Measurements from ENCODE around the gene PRR13. TPM values are rescaled to one million over a fixed set of nuclear protein-coding genes. Genes with fewer than 3 reads are reported as not detected.

Gene PRR13
- total and polyA plus RNA-seq, 12 donors = 68.2 to 407 (median 129) TPM

- Histone ChIP-seq H3K9me3 (replicated peaks in 1 of 3) (no peaks in the 10 kb centered on the region), H3K36me3 (replicated peaks in 1 of 2) (peaks cover 0 to 44% of the 10 kb centered on the region in 2 donors), H3K4me3 (no peak overlapping the region), H3K4me1 (replicated peaks in 1 of 2) (peaks cover 0 to 3% of the 10 kb centered on the region in 2 donors), H3K27me3 (no peaks in the 10 kb centered on the region), H3K27ac (no peak overlapping the region)
- intact Hi-C loops (cut with DNase I) = no loop called here
- 92 to 100% (median 95%) methylated on average over 1 to 10 of the region's 10 CpGs for WGBS, 4 donors
- no peak for TF ChIP-seq POLR2A (IDR thresholded peaks at IDR 0.05)
- TF ChIP-seq, protein P1, sequence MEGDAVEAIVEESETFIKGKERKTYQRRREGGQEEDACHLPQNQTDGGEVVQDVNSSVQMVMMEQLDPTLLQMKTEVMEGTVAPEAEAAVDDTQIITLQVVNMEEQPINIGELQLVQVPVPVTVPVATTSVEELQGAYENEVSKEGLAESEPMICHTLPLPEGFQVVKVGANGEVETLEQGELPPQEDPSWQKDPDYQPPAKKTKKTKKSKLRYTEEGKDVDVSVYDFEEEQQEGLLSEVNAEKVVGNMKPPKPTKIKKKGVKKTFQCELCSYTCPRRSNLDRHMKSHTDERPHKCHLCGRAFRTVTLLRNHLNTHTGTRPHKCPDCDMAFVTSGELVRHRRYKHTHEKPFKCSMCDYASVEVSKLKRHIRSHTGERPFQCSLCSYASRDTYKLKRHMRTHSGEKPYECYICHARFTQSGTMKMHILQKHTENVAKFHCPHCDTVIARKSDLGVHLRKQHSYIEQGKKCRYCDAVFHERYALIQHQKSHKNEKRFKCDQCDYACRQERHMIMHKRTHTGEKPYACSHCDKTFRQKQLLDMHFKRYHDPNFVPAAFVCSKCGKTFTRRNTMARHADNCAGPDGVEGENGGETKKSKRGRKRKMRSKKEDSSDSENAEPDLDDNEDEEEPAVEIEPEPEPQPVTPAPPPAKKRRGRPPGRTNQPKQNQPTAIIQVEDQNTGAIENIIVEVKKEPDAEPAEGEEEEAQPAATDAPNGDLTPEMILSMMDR (IDR thresholded peaks at IDR 0.05) = no peak
- DNase-seq = peak in 1 of 7 donors; percentile 54
Measured at GRCh38 chr12:53485955-53486735, 44.6 kb downstream of the PRR13 start.

- intact Hi-C loops (cut with DNase I) = no loop called here
- peak in 1 of 7 donors; percentile 53 for DNase-seq
- Histone ChIP-seq H3K27ac (no peak overlapping the region), H3K4me1 (replicated peaks in 1 of 2) (peaks cover 0 to 1% of the 10 kb centered on the region in 2 donors), H3K4me3 (no peak overlapping the region), H3K36me3 (replicated peaks in 1 of 2) (peaks cover 0 to 36% of the 10 kb centered on the region in 2 donors), H3K9me3 (replicated peaks in 1 of 3) (no peaks in the 10 kb centered on the region), H3K27me3 (no peaks in the 10 kb centered on the region)
- WGBS, 4 donors = 70 to 89% (median 85%) methylated on average over 6 to 17 of the region's 17 CpGs
- no peak for TF ChIP-seq POLR2A (IDR thresholded peaks at IDR 0.05)
- TF ChIP-seq, protein P1 (IDR thresholded peaks at IDR 0.05) = no peak
Measured at GRCh38 chr12:53486736-53487487, 45.4 kb downstream of the PRR13 start.

DNA sequence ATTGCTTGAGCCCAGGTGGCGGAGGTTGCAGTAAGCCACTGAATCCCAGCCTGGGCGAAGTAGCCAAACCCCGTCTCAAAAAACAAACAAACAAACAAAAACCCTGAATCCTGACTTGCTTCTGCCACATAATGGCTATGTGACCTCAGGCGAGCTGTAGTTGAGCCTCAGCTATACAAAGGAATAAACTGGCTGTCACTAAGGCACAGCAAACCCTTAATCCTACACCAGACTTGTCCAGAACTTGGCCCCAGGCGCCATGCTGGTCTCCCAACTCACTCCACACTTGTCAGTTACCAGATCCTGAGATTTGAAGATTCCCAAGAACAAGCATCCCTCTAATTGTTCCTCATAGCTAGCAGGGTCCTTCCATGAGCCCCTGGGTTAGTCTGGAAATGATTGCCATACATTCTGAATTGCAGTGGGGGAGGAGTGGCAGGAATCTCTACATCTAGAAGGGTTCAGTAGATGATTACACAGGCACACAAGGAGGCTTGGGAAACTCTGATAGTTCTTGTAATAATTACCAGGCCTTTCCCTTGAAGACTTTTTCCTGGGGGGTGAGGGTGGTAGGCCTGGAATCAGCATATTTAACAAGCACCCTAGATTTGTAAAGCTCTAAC lies 47.8 kb downstream of the PRR13 start:
- intact Hi-C loops (cut with DNase I) = no loop called here
- no peak for TF ChIP-seq POLR2A (IDR thresholded peaks at IDR 0.05)
- TF ChIP-seq, protein P1 (IDR thresholded peaks at IDR 0.05) = no peak
- no peaks in the 10 kb centered on the region for H3K9me3 ChIP-seq (replicated peaks in 1 of 3)
- H3K4me1 ChIP-seq (replicated peaks in 1 of 2) = peaks cover 12 to 20% of the 10 kb centered on the region in 2 donors
- no peak overlapping the region for H3K27ac ChIP-seq
- no peak for DNase-seq
- 86 to 96% (median 95%) methylated on average over 5 of the region's 5 CpGs for WGBS, 4 donors
- H3K36me3 ChIP-seq (replicated peaks in 1 of 2) = peaks cover 0 to 19% of the 10 kb centered on the region in 2 donors
- no peaks in the 10 kb centered on the region for H3K27me3 ChIP-seq
- H3K4me3 ChIP-seq = no peak overlapping the region

- DNase-seq = peak in 1 of 7 donors; percentile 57
- Histone ChIP-seq H3K9me3 (replicated peaks in 1 of 3) (no peaks in the 10 kb centered on the region), H3K27ac (peak overlapping the region in 4 of 5 donors; percentile 46 to 89 (median 73)), H3K36me3 (replicated peaks in 1 of 2) (no peaks in the 10 kb centered on the region), H3K4me3 (peak overlapping the region in 2 of 4 donors; percentile 52 to 57), H3K27me3 (no peaks in the 10 kb centered on the region), H3K4me1 (replicated peaks in 1 of 2) (peaks cover 12 to 32% of the 10 kb centered on the region in 2 donors)
- intact Hi-C loops (cut with DNase I) = no loop called here
- no peak for TF ChIP-seq POLR2A (IDR thresholded peaks at IDR 0.05)
- TF ChIP-seq, protein P1 (IDR thresholded peaks at IDR 0.05) = no peak
- 57 to 68% (median 62%) methylated on average over 10 to 20 of the region's 20 CpGs for WGBS, 4 donors
Measured at GRCh38 chr12:53492188-53492587, 50.7 kb downstream of the PRR13 start.

All from adrenal gland (tissue), 12 donors.